Activated naive CD4-positive, alpha-beta T cell treated with anti-CD3 and anti-CD28 coated beads, Interleukin-2, amount 50 U/mL, for 24 hours (primary cell): ENCODE results near the gene MYO9A.
"Not testable (repeated sequence)": the region's sequence is repeated elsewhere in the genome, so short reads cannot be mapped to it uniquely, and the experiment has no call there.

Source experiments
- H3K27ac Mint-ChIP-seq: one replicate; pipeline ENCODE4 v1.8.0; 2021; ENCODE audit warnings: mild to moderate bottlenecking, mixed read lengths
- H3K27me3 Mint-ChIP-seq: one replicate; pipeline ENCODE4 v1.8.0; 2021; ENCODE audit warnings: mixed read lengths
- H3K36me3 Mint-ChIP-seq: one replicate; pipeline ENCODE4 v1.8.0; 2021; ENCODE audit warnings: mixed read lengths
- H3K4me1 Mint-ChIP-seq: one replicate; pipeline ENCODE4 v1.8.0; 2021; ENCODE audit warnings: mixed read lengths
- H3K4me3 Mint-ChIP-seq: one replicate; pipeline ENCODE4 v1.8.0; 2021; ENCODE audit warnings: mild to moderate bottlenecking, mixed read lengths
- H3K9me3 Mint-ChIP-seq: one replicate; pipeline ENCODE4 v1.8.0; 2021; ENCODE audit warnings: mixed read lengths

The MYO9A gene

DNA sequence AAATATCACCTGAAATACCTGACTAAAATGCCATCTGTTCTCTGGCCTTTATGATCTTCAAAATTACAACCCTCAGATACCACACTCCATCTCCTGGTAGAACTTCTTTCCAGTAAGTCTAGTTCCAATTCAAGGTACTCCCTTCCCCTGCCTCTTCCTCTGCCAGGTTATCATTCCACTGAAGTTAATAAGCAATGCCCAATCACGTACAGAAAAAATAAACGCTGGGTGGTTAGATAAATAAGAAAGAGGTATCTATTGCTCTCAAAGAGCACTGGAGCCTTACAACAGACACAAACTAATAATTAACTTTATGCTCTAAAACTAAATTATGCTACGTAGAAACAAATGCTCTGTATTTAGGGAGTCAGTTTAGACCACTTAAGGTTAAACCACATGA is 112.5 kb downstream of the MYO9A start:
- H3K27me3 Mint-ChIP-seq, result no peaks in the 10 kb centered on the region
- H3K4me3 Mint-ChIP-seq, result no peak overlapping the region
- no peak overlapping the region for H3K27ac Mint-ChIP-seq
- H3K36me3 Mint-ChIP-seq, result peaks cover 28% of the 10 kb centered on the region
- H3K9me3 Mint-ChIP-seq, result no peaks in the 10 kb centered on the region
- H3K4me1 Mint-ChIP-seq, result no peaks in the 10 kb centered on the region

DNA sequence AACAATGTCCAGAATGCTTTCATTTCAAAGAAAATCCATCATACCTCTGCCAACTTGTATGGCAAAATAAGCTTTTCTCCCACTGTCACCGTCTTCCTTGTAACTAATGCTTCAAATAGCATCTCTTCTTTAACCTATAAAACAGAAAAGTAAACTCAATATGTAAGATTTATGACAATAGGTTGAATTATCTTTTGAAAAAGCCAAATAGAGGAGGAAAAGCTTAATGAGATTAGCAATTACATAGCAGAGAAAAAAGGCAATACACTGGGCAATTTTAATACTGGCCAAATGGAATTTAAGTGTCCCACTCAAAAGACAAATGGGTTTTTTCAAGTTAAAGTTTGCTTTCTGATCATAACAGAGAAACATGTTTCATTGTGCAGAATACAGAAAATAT is 118.1 kb downstream of the MYO9A start:
- no peak overlapping the region for H3K27ac Mint-ChIP-seq
- peaks cover 6% of the 10 kb centered on the region for H3K9me3 Mint-ChIP-seq
- H3K27me3 Mint-ChIP-seq, result no peaks in the 10 kb centered on the region
- H3K4me3 Mint-ChIP-seq, result no peak overlapping the region
- H3K36me3 Mint-ChIP-seq, result peaks cover 33% of the 10 kb centered on the region
- H3K4me1 Mint-ChIP-seq, result no peaks in the 10 kb centered on the region

- H3K27ac Mint-ChIP-seq, H3K27me3 Mint-ChIP-seq, H3K4me1 Mint-ChIP-seq, H3K9me3 Mint-ChIP-seq, H3K4me3 Mint-ChIP-seq: not testable (repeated sequence)
- peaks cover 32% of the 10 kb centered on the region for H3K36me3 Mint-ChIP-seq
Measured at GRCh38 chr15:71998717-71999116, 119.2 kb downstream of the MYO9A start.

GRCh38 chr15:71997691-71998090 is 120.3 kb downstream of the MYO9A start:
- Mint-ChIP-seq H3K4me3 (no peak overlapping the region), H3K9me3 (peaks cover 6% of the 10 kb centered on the region), H3K27ac (no peak overlapping the region), H3K4me1 (no peaks in the 10 kb centered on the region), H3K27me3 (no peaks in the 10 kb centered on the region), H3K36me3 (peaks cover 31% of the 10 kb centered on the region)

DNA sequence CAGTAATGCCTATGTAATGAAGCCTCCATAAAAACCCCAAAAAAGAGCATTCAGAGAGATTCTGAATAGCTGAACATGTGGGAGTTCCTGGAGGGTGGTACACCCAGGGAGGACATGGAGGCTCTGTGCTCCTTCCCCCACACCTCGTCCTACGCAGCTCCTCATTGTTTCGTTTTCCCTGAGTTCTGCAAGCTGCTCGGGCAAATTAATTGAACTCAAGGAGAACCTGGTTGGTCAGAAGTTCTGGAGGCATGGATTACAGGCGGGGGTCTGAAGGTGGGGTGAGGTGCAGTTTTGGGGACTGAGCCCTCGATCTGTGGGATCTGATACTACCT is 142.2 kb downstream of the MYO9A start:
- Mint-ChIP-seq H3K36me3 (peaks cover 13% of the 10 kb centered on the region), H3K27ac (no peak overlapping the region), H3K4me1 (no peaks in the 10 kb centered on the region)

GRCh38 chr15:71974211-71974610 is 143.7 kb downstream of the MYO9A start:
- H3K36me3 Mint-ChIP-seq, result peaks cover 14% of the 10 kb centered on the region
- no peak overlapping the region for H3K27ac Mint-ChIP-seq
- no peaks in the 10 kb centered on the region for H3K9me3 Mint-ChIP-seq
- H3K4me1 Mint-ChIP-seq, result no peaks in the 10 kb centered on the region
- H3K27me3 Mint-ChIP-seq, result no peaks in the 10 kb centered on the region
- no peak overlapping the region for H3K4me3 Mint-ChIP-seq

More for the DNA sequence above, 142.2 kb downstream of the MYO9A start:
- no peaks in the 10 kb centered on the region for H3K27me3 Mint-ChIP-seq
- no peaks in the 10 kb centered on the region for H3K9me3 Mint-ChIP-seq
- H3K4me3 Mint-ChIP-seq, result no peak overlapping the region

DNA sequence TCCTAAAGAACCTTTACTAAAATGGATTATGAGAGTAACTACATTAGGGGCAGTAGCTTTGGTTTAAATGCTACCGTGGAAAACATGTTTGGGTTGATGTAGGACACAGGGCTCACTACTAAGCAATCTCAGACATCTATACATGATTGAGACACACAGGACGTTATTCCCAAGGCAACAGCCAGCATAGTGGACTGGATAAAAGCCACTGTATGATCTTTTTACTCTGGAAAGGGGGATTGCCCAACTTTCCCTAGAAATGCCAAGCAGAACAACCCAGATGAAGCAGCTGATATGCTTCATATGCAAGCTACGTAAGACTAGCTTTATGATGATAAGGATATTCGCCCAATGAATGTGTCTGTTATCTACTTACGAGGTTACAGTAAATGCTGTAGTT is 144.6 kb downstream of the MYO9A start:
- H3K4me3 Mint-ChIP-seq, result no peak overlapping the region
- no peaks in the 10 kb centered on the region for H3K9me3 Mint-ChIP-seq
- peaks cover 14% of the 10 kb centered on the region for H3K36me3 Mint-ChIP-seq
- no peaks in the 10 kb centered on the region for H3K27me3 Mint-ChIP-seq
- H3K4me1 Mint-ChIP-seq, result no peaks in the 10 kb centered on the region
- H3K27ac Mint-ChIP-seq, result no peak overlapping the region

DNA sequence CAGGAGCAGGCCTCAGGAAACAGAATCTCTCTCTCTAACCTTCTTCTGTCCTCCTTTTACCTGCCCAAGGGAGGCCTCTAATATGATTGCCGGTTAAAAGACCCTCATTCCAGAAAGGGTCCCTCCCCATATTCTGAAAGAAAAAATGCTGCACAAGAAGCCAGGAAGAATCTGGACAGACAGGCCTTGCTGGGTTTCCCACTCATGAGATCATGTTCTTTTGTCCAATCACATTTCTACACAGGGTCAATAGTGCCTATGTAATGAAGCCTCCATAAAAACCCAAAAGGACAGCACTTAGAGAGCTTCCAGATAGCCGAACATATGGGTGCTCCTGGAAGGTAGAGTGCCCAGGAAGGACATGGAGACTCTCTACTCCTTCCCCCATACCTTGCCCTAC is 146.0 kb downstream of the MYO9A start:
- H3K36me3 Mint-ChIP-seq, result peaks cover 16% of the 10 kb centered on the region
- H3K27ac Mint-ChIP-seq, result no peak overlapping the region
- no peak overlapping the region for H3K4me3 Mint-ChIP-seq
- no peaks in the 10 kb centered on the region for H3K4me1 Mint-ChIP-seq
- H3K9me3 Mint-ChIP-seq, result no peaks in the 10 kb centered on the region
- H3K27me3 Mint-ChIP-seq, result no peaks in the 10 kb centered on the region

GRCh38 chr15:71970435-71970834 is 147.5 kb downstream of the MYO9A start:
- Mint-ChIP-seq H3K9me3 (no peaks in the 10 kb centered on the region), H3K36me3 (peaks cover 20% of the 10 kb centered on the region), H3K27ac (no peak overlapping the region), H3K4me1 (no peaks in the 10 kb centered on the region), H3K4me3 (no peak overlapping the region), H3K27me3 (no peaks in the 10 kb centered on the region)

DNA sequence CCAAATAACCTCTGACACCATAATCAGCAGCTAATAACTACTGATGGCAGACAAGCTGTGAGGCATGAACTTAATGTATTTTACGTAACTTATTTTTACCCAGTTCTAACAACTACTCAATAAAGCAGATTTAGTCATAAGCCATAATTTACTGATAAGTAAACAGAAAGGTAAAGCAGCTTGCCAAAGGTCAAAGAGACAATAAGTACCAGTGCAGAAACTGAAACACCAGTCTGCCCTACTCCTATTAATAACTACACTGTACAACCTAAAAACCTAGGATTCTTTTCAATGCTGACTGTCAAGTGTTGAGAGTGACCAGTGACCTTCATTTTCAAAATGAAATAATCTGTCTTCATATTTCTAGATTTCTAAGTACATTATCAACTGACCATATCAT is 155.4 kb downstream of the MYO9A start:
- Mint-ChIP-seq H3K27ac (no peak overlapping the region), H3K4me3 (no peak overlapping the region), H3K27me3 (no peaks in the 10 kb centered on the region), H3K9me3 (no peaks in the 10 kb centered on the region), H3K36me3 (peaks cover 21% of the 10 kb centered on the region), H3K4me1 (no peaks in the 10 kb centered on the region)

- Mint-ChIP-seq H3K4me1 (no peaks in the 10 kb centered on the region), H3K27me3 (no peaks in the 10 kb centered on the region), H3K4me3 (no peak overlapping the region), H3K36me3 (peaks cover 20% of the 10 kb centered on the region), H3K27ac (no peak overlapping the region), H3K9me3 (no peaks in the 10 kb centered on the region)
Measured at GRCh38 chr15:71957026-71957425, 160.9 kb downstream of the MYO9A start.

- Mint-ChIP-seq H3K27ac (no peak overlapping the region), H3K4me3 (no peak overlapping the region), H3K36me3 (peaks cover 18% of the 10 kb centered on the region), H3K9me3 (no peaks in the 10 kb centered on the region), H3K4me1 (no peaks in the 10 kb centered on the region), H3K27me3 (no peaks in the 10 kb centered on the region)
Measured at GRCh38 chr15:71951134-71951533, 166.8 kb downstream of the MYO9A start.

DNA sequence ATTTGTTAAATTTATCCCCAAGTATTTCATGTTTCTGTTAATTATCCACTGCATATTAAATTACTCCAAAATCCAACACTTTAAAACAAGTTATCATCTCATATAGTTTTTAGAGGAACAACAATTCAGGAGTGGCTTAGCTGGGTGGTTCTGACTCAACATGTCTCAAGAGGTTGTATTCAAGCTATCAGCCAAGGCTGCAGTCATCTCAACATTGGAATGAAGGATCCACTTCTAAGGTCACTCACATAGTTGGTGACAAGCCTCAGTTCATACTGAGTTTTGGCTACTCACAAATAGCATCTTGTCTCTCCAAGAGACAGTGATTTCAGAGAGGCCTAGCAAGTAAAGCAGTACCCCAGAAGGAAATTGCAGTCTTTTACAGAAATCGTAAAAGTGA is 172.9 kb downstream of the MYO9A start:
- no peak overlapping the region for H3K27ac Mint-ChIP-seq
- no peaks in the 10 kb centered on the region for H3K9me3 Mint-ChIP-seq
- H3K36me3 Mint-ChIP-seq, result peaks cover 13% of the 10 kb centered on the region
- H3K27me3 Mint-ChIP-seq, result no peaks in the 10 kb centered on the region
- no peaks in the 10 kb centered on the region for H3K4me1 Mint-ChIP-seq
- H3K4me3 Mint-ChIP-seq, result no peak overlapping the region

- Mint-ChIP-seq H3K4me3 (no peak overlapping the region), H3K9me3 (no peaks in the 10 kb centered on the region), H3K4me1 (no peaks in the 10 kb centered on the region), H3K27me3 (no peaks in the 10 kb centered on the region), H3K36me3 (peaks cover 14% of the 10 kb centered on the region), H3K27ac (no peak overlapping the region)
Measured at GRCh38 chr15:71943806-71944205, 174.1 kb downstream of the MYO9A start.

GRCh38 chr15:71939981-71940588 is 177.9 kb downstream of the MYO9A start:
- no peak overlapping the region for H3K27ac Mint-ChIP-seq
- H3K9me3 Mint-ChIP-seq, result no peaks in the 10 kb centered on the region
- H3K4me1 Mint-ChIP-seq, result no peaks in the 10 kb centered on the region
- peaks cover 29% of the 10 kb centered on the region for H3K36me3 Mint-ChIP-seq
- H3K27me3 Mint-ChIP-seq, result no peaks in the 10 kb centered on the region
- H3K4me3 Mint-ChIP-seq, result no peak overlapping the region

GRCh38 chr15:71937650-71938311 is 180.2 kb downstream of the MYO9A start:
- Mint-ChIP-seq H3K9me3 (no peaks in the 10 kb centered on the region), H3K4me1 (no peaks in the 10 kb centered on the region), H3K36me3 (peaks cover 46% of the 10 kb centered on the region), H3K27me3 (no peaks in the 10 kb centered on the region), H3K27ac (no peak overlapping the region), H3K4me3 (no peak overlapping the region)

- Mint-ChIP-seq H3K4me3 (no peak overlapping the region), H3K27me3 (no peaks in the 10 kb centered on the region), H3K9me3 (no peaks in the 10 kb centered on the region), H3K27ac (no peak overlapping the region), H3K4me1 (no peaks in the 10 kb centered on the region), H3K36me3 (peaks cover 65% of the 10 kb centered on the region)
Measured at GRCh38 chr15:71934446-71934845, 183.5 kb downstream of the MYO9A start.
